GM12878 (cell line): ENCODE results near the gene ZCCHC3. TPM values are rescaled to one million over a fixed set of nuclear protein-coding genes. Genes with fewer than 3 reads are reported as not detected.

Experiments used
- CHD4 ChIP-seq: fragments of 200-600 bp; sonication (generic); IDR thresholded peaks from 2 replicates; pipeline ENCODE4 v1.6.1; 2016; ENCODE audit warnings: mild to moderate bottlenecking
- CREM ChIP-seq: IDR thresholded peaks from 2 replicates; pipeline ENCODE4 v1.6.1; 2014; ENCODE audit warnings: antibody characterized with exemption, low read depth
- E2F4 ChIP-seq: IDR thresholded peaks from 2 replicates; pipeline ENCODE4 v1.6.1; 2012; ENCODE audit warnings: low read depth, low read length, improper control_type of control experiment
- EED ChIP-seq: sonication (generic); IDR thresholded peaks from 2 replicates; pipeline ENCODE4 v1.6.1; 2016; ENCODE audit warnings: antibody characterized with exemption, low read depth
- IRF5 ChIP-seq: fragments of 450-650 bp; IDR thresholded peaks from 2 replicates; pipeline ENCODE4 v1.6.1; 2017; ENCODE audit warnings: borderline replicate concordance
- NFYA ChIP-seq: IDR thresholded peaks from 2 replicates; pipeline ENCODE4 v1.6.1; 2011; ENCODE audit warnings: low read depth, mild to moderate bottlenecking, low read length, improper control_type of control experiment, borderline replicate concordance
- TCF12 ChIP-seq: IDR thresholded peaks from 2 replicates; pipeline ENCODE4 v1.6.1; 2011; ENCODE audit warnings: low read depth, mild to moderate bottlenecking, low read length
- TCF3 ChIP-seq: IDR thresholded peaks from 2 replicates; pipeline ENCODE4 v1.6.1; 2012; ENCODE audit warnings: low read depth, mild to moderate bottlenecking, low read length, borderline replicate concordance; ENCODE audit not compliant: insufficient read depth
- USF1 ChIP-seq: IDR thresholded peaks from 2 replicates; pipeline ENCODE4 v1.6.1; 2011; ENCODE audit warnings: borderline replicate concordance, low read depth, mild to moderate bottlenecking, moderate library complexity, mixed read lengths, low read length; ENCODE audit not compliant: insufficient read depth; ENCODE audit errors: extremely low read length
- YBX1 ChIP-seq: fragments of 450-650 bp; IDR thresholded peaks from 2 replicates; pipeline ENCODE4 v1.6.1; 2016; ENCODE audit warnings: antibody characterized with exemption
- ZBED1 ChIP-seq: IDR thresholded peaks from 2 replicates; pipeline ENCODE4 v1.6.1; 2016; ENCODE audit warnings: borderline replicate concordance
- ZBTB40 ChIP-seq: fragments of 450-650 bp; IDR thresholded peaks from 2 replicates; pipeline ENCODE4 v1.6.1; 2016; ENCODE audit warnings: mild to moderate bottlenecking, moderate library complexity, borderline replicate concordance
- ZNF217 ChIP-seq: fragments of 450-650 bp; IDR thresholded peaks from 2 replicates; pipeline ENCODE4 v1.6.1; 2017; ENCODE audit warnings: antibody characterized with exemption, mild to moderate bottlenecking
- ZNF592 ChIP-seq: fragments of 450-650 bp; IDR thresholded peaks from 2 replicates; pipeline ENCODE4 v1.6.1; 2017; ENCODE audit warnings: mild to moderate bottlenecking, moderate library complexity
- ZNF622 ChIP-seq: fragments of 450-650 bp; IDR thresholded peaks from 2 replicates; pipeline ENCODE4 v1.6.1; 2017; ENCODE audit warnings: mild to moderate bottlenecking, inconsistent platforms
- polyA plus RNA-seq, 11 experiments: library from polyadenylated mRNA; depleted of rRNA in 4 of 11; unstranded in 6 of 11; stranded (reverse) in 5 of 11; fragments of >200 nt; fragmentation: Nextera tagmentation in 4 of 11; fragmentation: Illumina TruSeq in 1 of 11; extraction: Ambion mirVana in 4 of 11; extraction: Trizol in 1 of 11; gene quantifications; 1 replicate in 1 of 11; 2 replicates in 10 of 11; pipeline versions ENCODE4 v1.2.1 to v1.2.3, GENCODE V29; 2011 to 2016; ENCODE audit warnings: inconsistent platforms in 2 of 11, missing spikeins in 2 of 11, low read depth in 1 of 11
- total RNA-seq, 4 experiments: library from RNA; depleted of rRNA in 3 of 4; stranded (reverse); fragments of >200 nt in 3 of 4; fragmentation: Illumina TruSeq in 1 of 4; extraction: Trizol in 1 of 4; gene quantifications; 2 replicates each; pipeline versions ENCODE4 v1.2.1 to v1.2.3, GENCODE V29; 2013 to 2021
- TF ChIP-seq, protein P1 (sequence below): IDR thresholded peaks from 2 replicates; pipeline ENCODE4 v1.6.1; 2011; ENCODE audit warnings: low read depth, mild to moderate bottlenecking, low read length, moderate library complexity, borderline replicate concordance; ENCODE audit errors: extremely low read depth

The ZCCHC3 gene
- total and polyA plus RNA-seq, 10 of the 15 experiments (the other 5 are each of a cell fraction or from before 2014, with no cell fraction given): 5.3 to 36.1 (median 17.2) TPM

GRCh38 chr20:297098-297924 lies at the start of gene ZCCHC3 (continued):
- TF ChIP-seq ZBED1 (0 out of 2 replicates have a peak, but pooled peaks have one; percentile 55), TCF12 (0 out of 2 replicates have a peak, but pooled peaks have one; percentile 4), EED (peak; percentile 79), USF1 (no peak), TCF3 (peak; percentile 53; the same call in 1 of the 2 replicates), CHD4 (no peak), ZNF592 (peak; percentile 51; the same call in 1 of the 2 replicates), E2F4 (peak; percentile 66), CREM (peak; percentile 59; the same call in 1 of the 2 replicates), YBX1 (no peak), NFYA (no peak), ZBTB40 (peak; percentile 38; the same call in 1 of the 2 replicates), ZNF622 (no peak), IRF5 (no peak), ZNF217 (0 out of 2 replicates have a peak, but pooled peaks have one; percentile 35)
- TF ChIP-seq, protein P1, sequence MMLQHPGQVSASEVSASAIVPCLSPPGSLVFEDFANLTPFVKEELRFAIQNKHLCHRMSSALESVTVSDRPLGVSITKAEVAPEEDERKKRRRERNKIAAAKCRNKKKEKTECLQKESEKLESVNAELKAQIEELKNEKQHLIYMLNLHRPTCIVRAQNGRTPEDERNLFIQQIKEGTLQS: no peak
